Duodenal mucosa (tissue), 2 donors: Measurements from ENCODE around the gene OSBPL1A.

Source experiments
- H3K27ac ChIP-seq: one replicate; pipeline ENCODE4 v1.7.0; 2013; ENCODE audit warnings: low read depth, low read length
- H3K27me3 ChIP-seq, 2 donors: one replicate each; pipeline ENCODE4 v1.7.0; 2013; ENCODE audit warnings: low read length in 2 of 2, control low read depth in 1 of 2; ENCODE audit not compliant: insufficient read depth in 2 of 2, control insufficient read depth in 1 of 2
- H3K36me3 ChIP-seq, 2 donors: one replicate each; pipeline ENCODE4 v1.7.0; 2013; ENCODE audit warnings: low read length in 2 of 2, control low read depth in 1 of 2; ENCODE audit not compliant: insufficient read depth in 2 of 2, control insufficient read depth in 1 of 2
- H3K4me1 ChIP-seq, 2 donors: one replicate each; pipeline ENCODE4 v1.7.0; 2013; ENCODE audit warnings: low read length in 2 of 2, control low read depth in 1 of 2; ENCODE audit not compliant: insufficient read depth in 2 of 2, control insufficient read depth in 1 of 2
- H3K4me3 ChIP-seq, 2 donors: one replicate each; pipeline ENCODE4 v1.7.0; 2013; ENCODE audit warnings: low read length in 2 of 2, low read depth in 1 of 2
- H3K9ac ChIP-seq, 2 donors: one replicate each; pipeline ENCODE4 v1.7.0; 2013; ENCODE audit warnings: low read length in 2 of 2, low read depth in 1 of 2
- H3K9me3 ChIP-seq, 2 donors: one replicate each; pipeline ENCODE4 v1.7.0; 2013; ENCODE audit warnings: low read length in 2 of 2, control low read depth in 1 of 2; ENCODE audit not compliant: control insufficient read depth in 1 of 2

Gene OSBPL1A

DNA sequence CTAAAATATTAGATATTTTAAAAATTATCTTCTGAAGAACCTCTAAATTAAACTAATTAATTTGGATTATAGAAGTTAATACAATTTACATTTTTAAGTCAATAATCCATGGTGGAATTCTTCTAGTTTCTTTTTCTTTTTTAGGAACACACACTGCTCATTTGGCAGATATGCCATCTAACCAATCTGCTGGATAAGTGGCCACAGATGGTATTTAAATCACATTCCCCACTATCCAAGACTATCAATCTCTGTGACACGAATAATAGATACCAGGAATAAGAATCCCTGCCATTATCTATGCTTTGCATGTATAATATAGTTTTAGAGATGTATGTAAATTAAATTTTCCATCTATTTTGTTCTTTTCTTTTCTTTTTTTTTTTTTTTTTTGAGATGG lies 200.2 kb downstream of the OSBPL1A start:
- Histone ChIP-seq H3K9ac (no peak overlapping the region), H3K27ac (no peak overlapping the region), H3K4me1 (no peaks in the 10 kb centered on the region), H3K36me3 (no peaks in the 10 kb centered on the region), H3K27me3 (no peaks in the 10 kb centered on the region), H3K4me3 (no peak overlapping the region), H3K9me3 (no peaks in the 10 kb centered on the region)

DNA sequence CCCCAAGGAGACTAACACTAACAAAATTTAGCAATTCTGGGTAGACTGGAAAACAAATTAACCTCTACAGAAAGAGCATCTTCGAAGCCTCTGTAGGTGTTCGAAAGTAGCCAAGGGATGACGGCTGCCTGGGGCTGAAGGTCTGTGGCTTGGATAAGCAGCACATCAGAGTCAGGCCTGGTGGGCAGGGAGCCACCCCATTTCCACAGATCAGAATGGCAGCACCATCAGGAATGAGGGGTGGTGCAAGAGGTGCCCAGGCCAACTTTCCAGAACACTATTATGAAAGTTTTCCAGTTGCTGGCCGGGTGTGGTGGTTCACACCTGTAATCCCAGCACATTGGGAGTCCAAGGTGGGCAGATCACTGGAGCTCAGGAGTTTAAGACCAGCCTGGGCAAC lies 200.9 kb downstream of the OSBPL1A start:
- Histone ChIP-seq H3K27me3 (no peaks in the 10 kb centered on the region), H3K4me3 (no peak overlapping the region), H3K36me3 (no peaks in the 10 kb centered on the region), H3K9ac (no peak overlapping the region), H3K4me1 (no peaks in the 10 kb centered on the region), H3K27ac (no peak overlapping the region), H3K9me3 (no peaks in the 10 kb centered on the region)

DNA sequence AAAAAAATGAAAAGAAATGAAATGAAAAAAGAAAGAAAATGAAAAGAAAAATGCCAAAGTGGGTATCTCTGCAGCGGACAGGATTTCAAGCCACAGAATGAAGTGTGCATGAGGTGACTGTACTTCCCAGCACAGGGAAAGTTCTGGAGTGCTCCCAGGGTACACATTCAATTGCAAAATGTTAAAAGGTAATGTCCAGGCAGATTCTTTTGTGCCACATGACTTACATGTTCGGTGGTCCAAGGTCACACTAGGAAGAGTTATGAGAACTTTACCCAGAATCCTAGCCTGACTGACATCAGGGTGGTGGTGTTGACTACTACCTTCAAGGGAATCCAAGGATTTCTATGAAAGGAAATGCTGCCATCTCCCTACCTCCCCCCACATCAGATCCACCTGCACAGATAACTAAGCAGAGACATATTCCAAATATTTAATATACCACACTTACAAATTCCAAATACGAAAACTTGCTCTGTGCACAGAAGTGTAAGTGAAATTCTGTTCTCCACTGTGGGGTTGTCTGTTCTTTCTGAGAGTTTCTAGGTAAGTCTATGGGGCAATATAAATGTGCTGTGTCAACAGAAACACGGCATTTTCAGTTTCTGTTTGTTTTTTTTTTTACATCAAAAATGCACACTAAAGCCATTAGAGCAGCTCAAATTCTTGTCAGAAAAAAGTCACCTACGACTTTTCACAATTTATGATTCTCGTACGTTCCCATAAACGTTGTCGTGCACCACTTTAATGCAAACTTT lies 202.1 kb downstream of the OSBPL1A start:
- no peaks in the 10 kb centered on the region for H3K27me3 ChIP-seq
- no peaks in the 10 kb centered on the region for H3K9me3 ChIP-seq
- H3K27ac ChIP-seq, result no peak overlapping the region
- no peaks in the 10 kb centered on the region for H3K4me1 ChIP-seq
- no peak overlapping the region for H3K4me3 ChIP-seq
- no peak overlapping the region for H3K9ac ChIP-seq
- no peaks in the 10 kb centered on the region for H3K36me3 ChIP-seq

DNA sequence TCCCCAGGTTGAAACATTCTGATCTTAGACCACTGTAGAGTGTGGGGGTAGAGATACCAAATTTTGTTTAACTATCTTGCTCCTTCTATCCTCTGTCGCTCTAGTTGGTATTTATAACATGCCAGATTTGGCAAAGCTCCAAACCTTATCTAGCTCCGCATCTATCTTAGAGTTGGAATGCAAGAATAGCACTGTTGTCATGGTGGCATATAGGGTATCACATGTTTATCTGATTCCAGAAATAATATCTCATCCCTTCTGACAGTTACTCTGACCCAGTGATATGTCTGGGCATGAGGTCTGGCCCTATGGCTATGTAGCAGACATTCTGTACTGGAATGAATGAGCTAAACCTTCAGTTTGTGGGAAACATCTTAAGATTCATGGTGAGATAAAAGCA lies 207.0 kb downstream of the OSBPL1A start:
- H3K36me3 ChIP-seq, result no peaks in the 10 kb centered on the region
- no peaks in the 10 kb centered on the region for H3K27me3 ChIP-seq

DNA sequence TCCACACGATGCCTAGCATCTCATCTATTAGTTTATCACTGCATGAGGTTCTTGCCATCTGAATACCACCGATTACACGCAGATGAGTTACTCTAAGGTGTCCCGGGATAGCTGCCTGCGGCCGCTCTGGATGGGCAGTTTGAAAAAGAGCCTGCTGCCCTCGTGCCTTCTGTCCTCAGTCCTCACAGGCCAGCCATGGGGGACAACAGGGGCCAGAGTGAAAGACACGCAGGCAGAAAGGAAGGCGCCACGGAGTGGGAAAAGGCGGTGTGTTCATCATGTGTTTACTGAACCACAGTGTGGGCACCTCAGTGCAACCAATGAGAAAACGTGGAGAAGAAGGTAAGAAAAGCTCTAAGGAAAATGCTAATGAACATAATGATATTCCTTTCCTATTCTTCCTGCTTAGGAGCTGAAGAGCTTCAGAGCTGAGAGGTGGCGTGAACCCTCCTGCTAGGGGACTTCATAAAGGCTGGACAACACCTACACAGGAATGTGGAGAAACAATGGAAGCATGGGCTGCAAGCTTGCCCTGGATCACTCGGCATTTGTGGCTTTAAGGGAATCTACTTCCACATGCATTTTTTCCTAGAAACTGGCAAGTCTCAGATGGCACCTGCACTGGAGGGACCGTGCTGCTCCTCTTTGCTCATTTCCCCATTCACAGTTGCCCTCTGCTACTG lies 207.8 kb downstream of the OSBPL1A start:
- H3K9ac ChIP-seq, result no peak overlapping the region
- no peak overlapping the region for H3K27ac ChIP-seq
- H3K27me3 ChIP-seq, result no peaks in the 10 kb centered on the region
- H3K4me1 ChIP-seq, result no peaks in the 10 kb centered on the region
- H3K9me3 ChIP-seq, result no peaks in the 10 kb centered on the region
- no peak overlapping the region for H3K4me3 ChIP-seq
- H3K36me3 ChIP-seq, result no peaks in the 10 kb centered on the region

More for the DNA sequence above, 207.0 kb downstream of the OSBPL1A start:
- H3K27ac ChIP-seq, result no peak overlapping the region
- H3K4me3 ChIP-seq, result no peak overlapping the region
- H3K4me1 ChIP-seq, result no peaks in the 10 kb centered on the region
- H3K9me3 ChIP-seq, result no peaks in the 10 kb centered on the region
- H3K9ac ChIP-seq, result no peak overlapping the region

DNA sequence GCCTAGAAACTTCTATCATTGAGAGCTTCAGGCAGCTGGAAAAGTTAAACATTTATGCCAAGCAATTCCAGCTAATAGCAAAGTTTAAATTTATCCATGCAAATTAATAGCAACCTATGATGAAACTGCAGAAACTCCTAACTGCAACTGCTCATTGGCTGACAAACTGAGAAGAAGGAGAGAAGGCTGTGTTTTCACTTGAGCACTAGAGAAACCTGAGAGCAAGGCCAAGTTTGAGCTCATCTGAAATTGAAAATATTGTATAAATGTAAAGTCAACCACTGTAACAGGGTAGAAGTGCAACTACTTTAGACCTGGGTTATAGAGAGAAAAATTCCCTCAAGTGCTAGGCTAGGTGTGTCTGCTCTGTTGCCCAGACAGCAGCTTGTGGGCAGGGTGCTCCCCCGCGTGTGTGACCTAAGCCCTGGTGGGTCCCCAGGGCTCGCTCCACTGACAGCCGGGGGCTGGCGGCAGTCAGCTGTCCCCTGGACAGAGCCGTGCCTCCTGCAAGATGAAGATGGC lies 208.6 kb downstream of the OSBPL1A start:
- H3K36me3 ChIP-seq, result no peaks in the 10 kb centered on the region
- H3K4me1 ChIP-seq, result no peaks in the 10 kb centered on the region
- H3K9ac ChIP-seq, result no peak overlapping the region
- no peak overlapping the region for H3K4me3 ChIP-seq
- H3K27me3 ChIP-seq, result no peaks in the 10 kb centered on the region
- H3K27ac ChIP-seq, result no peak overlapping the region
- H3K9me3 ChIP-seq, result no peaks in the 10 kb centered on the region

DNA sequence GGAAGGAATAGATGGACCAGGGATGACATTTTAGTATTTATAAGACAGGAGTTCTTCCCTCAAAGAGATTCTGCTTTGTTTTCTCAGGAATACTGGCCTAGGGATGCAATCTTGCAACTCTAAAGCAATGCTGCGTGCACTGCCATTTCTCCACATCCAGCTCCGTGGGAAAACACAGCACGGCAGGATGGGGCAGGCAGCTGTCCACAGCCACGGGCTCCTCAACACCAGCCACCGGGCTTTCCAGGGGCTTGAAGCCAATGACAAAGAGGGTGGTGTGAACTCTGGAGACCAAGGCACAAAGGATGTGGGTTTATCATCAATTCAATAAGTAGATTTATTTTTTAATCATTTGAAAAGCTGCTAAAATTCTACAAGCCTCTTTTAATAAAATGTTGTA lies 209.5 kb downstream of the OSBPL1A start:
- Histone ChIP-seq H3K27me3 (no peaks in the 10 kb centered on the region), H3K27ac (no peak overlapping the region), H3K36me3 (no peaks in the 10 kb centered on the region), H3K4me1 (no peaks in the 10 kb centered on the region), H3K9ac (no peak overlapping the region), H3K9me3 (no peaks in the 10 kb centered on the region), H3K4me3 (no peak overlapping the region)

DNA sequence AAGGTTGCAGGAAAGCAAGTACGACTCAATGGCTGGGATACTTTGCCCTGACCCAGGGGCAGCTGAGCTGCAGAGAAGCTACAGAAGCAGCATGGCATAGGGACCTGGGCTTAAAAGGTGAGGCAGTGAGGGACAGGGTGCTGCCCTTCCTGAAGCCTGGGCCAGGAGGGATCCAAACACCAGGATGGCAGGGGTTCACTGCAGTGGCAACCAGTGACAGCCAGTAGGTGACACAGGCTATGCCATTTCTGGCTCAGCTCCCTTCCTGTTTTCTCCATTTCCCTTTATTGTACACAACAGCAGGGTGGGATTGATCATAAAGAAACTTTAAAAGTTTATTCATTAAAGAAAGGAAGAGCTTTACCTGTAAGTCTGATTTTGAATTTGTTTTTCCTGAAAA lies 209.9 kb downstream of the OSBPL1A start:
- Histone ChIP-seq H3K27me3 (no peaks in the 10 kb centered on the region), H3K36me3 (no peaks in the 10 kb centered on the region), H3K9me3 (no peaks in the 10 kb centered on the region), H3K9ac (no peak overlapping the region), H3K4me1 (no peaks in the 10 kb centered on the region), H3K27ac (no peak overlapping the region), H3K4me3 (no peak overlapping the region)

DNA sequence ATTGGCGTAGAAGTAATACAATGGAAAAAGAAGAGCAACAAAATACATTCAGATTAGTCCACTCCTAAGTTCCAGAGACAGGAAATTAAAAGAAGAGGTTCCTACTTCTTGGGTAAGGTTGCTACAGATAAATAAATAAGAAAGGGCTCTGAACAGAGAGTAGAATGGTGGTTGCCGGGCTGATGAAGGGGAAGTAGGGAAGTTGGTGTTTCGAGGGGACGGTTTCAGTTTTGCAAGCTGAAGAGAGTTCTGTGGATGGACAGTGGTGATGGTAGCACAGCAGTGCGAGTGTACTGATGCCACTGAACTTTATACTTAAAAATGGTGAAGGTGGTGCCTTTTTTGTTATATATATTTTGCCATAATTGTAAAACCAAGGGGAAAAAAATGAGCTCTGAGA lies 210.6 kb downstream of the OSBPL1A start:
- Histone ChIP-seq H3K9me3 (no peaks in the 10 kb centered on the region), H3K27me3 (no peaks in the 10 kb centered on the region), H3K4me3 (no peak overlapping the region), H3K4me1 (no peaks in the 10 kb centered on the region), H3K9ac (no peak overlapping the region), H3K27ac (no peak overlapping the region), H3K36me3 (no peaks in the 10 kb centered on the region)

DNA sequence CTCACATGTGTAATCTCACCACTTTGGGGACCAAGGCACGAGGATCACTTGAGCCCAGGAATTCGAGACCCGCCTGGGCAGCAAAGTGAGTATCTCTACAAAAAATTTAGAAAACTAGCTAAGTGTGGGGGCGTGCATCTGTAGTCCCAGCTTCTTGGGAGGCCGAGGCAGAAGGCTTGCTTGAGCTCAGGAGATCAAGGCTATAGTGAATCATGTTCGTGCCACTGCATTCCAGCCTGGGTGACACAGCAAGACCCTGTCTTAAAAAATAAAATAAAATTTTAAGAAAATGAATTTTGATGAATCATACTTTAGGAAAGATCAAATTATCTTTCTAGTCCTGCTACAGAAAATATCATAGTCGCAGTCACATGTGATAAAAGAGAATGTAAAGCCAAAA lies 211.8 kb downstream of the OSBPL1A start:
- H3K9ac ChIP-seq, result no peak overlapping the region
- no peaks in the 10 kb centered on the region for H3K27me3 ChIP-seq
- no peaks in the 10 kb centered on the region for H3K4me1 ChIP-seq
- no peak overlapping the region for H3K27ac ChIP-seq
- no peak overlapping the region for H3K4me3 ChIP-seq
- H3K36me3 ChIP-seq, result no peaks in the 10 kb centered on the region
- H3K9me3 ChIP-seq, result no peaks in the 10 kb centered on the region
